Measurements from ENCODE around the gene NPIPA7.
"Not testable (repeated sequence)": the region's sequence is repeated elsewhere in the genome, so short reads cannot be mapped to it uniquely, and the experiment has no call there.

The NPIPA7 gene

GRCh38 chr16:16420515-16420914 is 41.6 kb downstream of the NPIPA7 start:
- not testable (repeated sequence) for DNase-seq (ENCODE audit: low read depth)

DNA sequence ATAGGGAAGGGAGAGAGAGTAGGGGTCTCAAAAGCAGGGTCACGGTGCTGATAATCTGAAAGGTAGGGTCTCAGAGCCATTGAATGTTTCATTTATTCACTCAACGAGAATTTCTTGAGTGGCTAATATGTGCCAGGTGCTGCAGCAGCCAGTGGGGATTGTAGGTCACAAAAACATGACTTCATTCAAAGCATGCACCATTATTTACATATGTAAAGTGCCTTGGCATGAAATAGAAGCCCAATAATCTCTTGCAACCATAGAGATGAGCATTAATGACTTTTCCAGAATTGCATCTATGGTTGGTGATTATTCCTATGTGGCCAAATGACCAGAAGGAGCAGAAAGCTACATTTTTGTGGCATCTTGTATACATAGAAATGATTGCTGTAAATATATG is 46.2 kb downstream of the NPIPA7 start:
- not testable (repeated sequence) for DNase-seq (ENCODE audit: low read depth)

- DNase-seq (ENCODE audit: low read depth): not testable (repeated sequence)
Observed at GRCh38 chr16:16431135-16431534, 52.2 kb downstream of the NPIPA7 start.

GRCh38 chr16:16434711-16435110 is 55.8 kb downstream of the NPIPA7 start:
- not testable (repeated sequence) for DNase-seq (ENCODE audit: low read depth)

DNA sequence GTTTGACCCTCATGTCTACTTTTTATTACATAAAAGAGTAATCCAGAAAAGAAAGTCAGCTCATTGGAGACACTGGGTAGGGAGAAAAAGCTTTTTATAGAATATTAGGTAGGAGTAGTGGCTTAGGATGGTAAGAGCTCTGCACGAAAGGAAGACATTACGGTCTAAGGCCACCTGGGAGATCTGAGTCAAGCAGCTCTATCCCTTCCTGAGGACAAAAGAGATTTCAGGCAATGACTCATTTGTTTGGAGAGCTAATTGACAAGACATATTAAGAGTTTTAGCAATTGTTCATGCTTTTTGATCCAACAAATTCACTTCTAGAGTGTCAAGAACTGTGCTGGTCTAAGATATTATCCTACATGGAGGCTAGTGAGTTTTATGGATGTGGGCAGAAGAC is 62.5 kb downstream of the NPIPA7 start:
- DNase-seq (ENCODE audit: low read depth): not testable (repeated sequence)
